K562 (cell line): Measurements from ENCODE around the gene MID1IP1. TPM values are rescaled to one million over a fixed set of nuclear protein-coding genes. Genes with fewer than 3 reads are reported as not detected.

Experiments
- ATAC-seq: fragments of 200-7000 bp; cut with Tn5 transposase; 3 replicates; pipeline ENCODE4 v1.9.1; 2020; ENCODE audit warnings: moderate library complexity
- BruUV-seq: library from RNA; stranded (reverse); fragments of 400-500 nt; replicated peaks from 2 replicates; lab custom pipeline; 2021; lab: Mats Ljungman, UMichigan
- CTCF ChIA-PET: fragments of 300-600 bp; formaldehyde crosslinking; extraction: SDS; loops from one replicate; lab custom pipeline; 2021; ENCODE audit warnings: low intra/inter-chr PET ratio; lab: Yijun Ruan, JAX
- POLR2A ChIA-PET: fragments of 300-600, 350-650 bp; sonication (Branson Sonifier 250); formaldehyde crosslinking; extraction: SDS; loops from one replicate; lab custom pipeline; 2021; ENCODE audit warnings: antibody characterized with exemption, inconsistent platforms; lab: Yijun Ruan, JAX
- DNase-seq, 4 experiments: peaks; one replicate each; pipeline versions ENCODE4 v3.0.0 to v3.0.0-alpha.2; 2011 to 2018; ENCODE audit warnings: low spot score in 3 of 4, mixed read lengths in 3 of 4; ENCODE audit errors: extremely low read depth in 1 of 4
- FAIRE-seq: peaks from 2 replicates; lab custom pipeline; 2011; peaks lifted over from hg19 to GRCh38; lab: Jason Lieb, UNC
- H2AFZ ChIP-seq: 2 replicates; pipeline ENCODE4 v1.6.0; 2011; ENCODE audit warnings: low read depth, low read length, control low read depth, inconsistent platforms
- H3K27ac ChIP-seq: fragments of 200-600 bp; 3 replicates; pipeline ENCODE4 v1.8.0; 2011; ENCODE audit warnings: low read depth, mild to moderate bottlenecking, control low read depth, inconsistent platforms, low read length, moderate library complexity, mixed read lengths; ENCODE audit errors: extremely low read depth
- H3K27me3 ChIP-seq, 2 experiments: fragments of 300-600 bp in 1 of 2; 2 replicates in 1 of 2; 3 replicates in 1 of 2; pipeline versions ENCODE4 v1.6.0 to v1.8.0; 2011; ENCODE audit warnings: inconsistent platforms in 2 of 2, low read length in 2 of 2, mild to moderate bottlenecking in 1 of 2, mixed read lengths in 1 of 2, moderate library complexity in 1 of 2; ENCODE audit not compliant: control insufficient read depth in 2 of 2, insufficient read depth in 2 of 2
- H3K36me3 ChIP-seq: fragments of 300-600 bp; 3 replicates; pipeline ENCODE4 v1.8.0; 2011; ENCODE audit warnings: mild to moderate bottlenecking, low read length, inconsistent platforms; ENCODE audit not compliant: control insufficient read depth, insufficient read depth
- H3K4me1 ChIP-seq, 2 experiments: fragments of 200-600 bp in 1 of 2; replicated peaks in 1 of 2; 2 replicates in 1 of 2; 3 replicates in 1 of 2; pipeline versions ENCODE4 v1.5.1 to v1.8.0; 2011; ENCODE audit warnings: inconsistent platforms in 2 of 2, low read length in 2 of 2, mild to moderate bottlenecking in 1 of 2, mixed read lengths in 1 of 2, moderate library complexity in 1 of 2; ENCODE audit not compliant: control insufficient read depth in 2 of 2, insufficient read depth in 2 of 2
- H3K4me2 ChIP-seq: 2 replicates; pipeline ENCODE4 v1.6.1; 2011; ENCODE audit warnings: low read length, control low read depth, inconsistent platforms, mixed read lengths; ENCODE audit not compliant: insufficient read depth
- H3K4me3 ChIP-seq: fragments of 200-600 bp; sonication (generic), shearing (Covaris generic); 2 replicates; pipeline ENCODE4 v1.5.1; 2016; ENCODE audit warnings: control low read depth, inconsistent platforms
- H3K79me2 ChIP-seq: fragments of 200-600 bp; 3 replicates; pipeline ENCODE4 v1.8.0; 2011; ENCODE audit warnings: low read length, inconsistent platforms; ENCODE audit not compliant: control insufficient read depth, insufficient read depth
- H3K9ac ChIP-seq, 2 experiments: 2 replicates each; pipeline versions ENCODE4 v1.6.0 to v1.6.1; 2011; ENCODE audit warnings: low read depth in 2 of 2, low read length in 2 of 2, control low read depth in 1 of 2, inconsistent platforms in 1 of 2, mild to moderate bottlenecking in 1 of 2, mixed read lengths in 1 of 2; ENCODE audit not compliant: insufficient read depth in 1 of 2
- H3K9me1 ChIP-seq: one replicate; pipeline ENCODE4 v1.6.0; 2011; ENCODE audit warnings: inconsistent platforms, mild to moderate bottlenecking, low read length, moderate library complexity; ENCODE audit not compliant: control insufficient read depth, insufficient read depth
- H3K9me3 ChIP-seq: replicated peaks from 2 replicates; pipeline ENCODE4 v1.5.1; 2011; ENCODE audit warnings: low read depth, low read length, inconsistent platforms; ENCODE audit not compliant: control insufficient read depth, insufficient read depth
- H4K20me1 ChIP-seq: replicated peaks from 2 replicates; pipeline ENCODE4 v1.6.1; 2011; ENCODE audit warnings: low read length, inconsistent platforms, mixed read lengths; ENCODE audit not compliant: control insufficient read depth, insufficient read depth
- CCNT2 ChIP-seq: IDR thresholded peaks from 2 replicates; pipeline ENCODE4 v1.6.1; 2011; ENCODE audit warnings: borderline replicate concordance, low read depth, mild to moderate bottlenecking, moderate library complexity, mixed read lengths, low read length; ENCODE audit not compliant: insufficient read length; ENCODE audit errors: extremely low read depth
- FUS ChIP-seq: fragments of 200-400 bp; formaldehyde crosslinking; optimal IDR thresholded peaks from 2 replicates; pipeline ENCODE3; 2017; ENCODE audit warnings: low read depth, low read length
- MAFG ChIP-seq: fragments of 450-650 bp; conservative IDR thresholded peaks from 2 replicates; pipeline ENCODE4 v1.6.1; 2016; ENCODE audit warnings: missing genetic modification characterization, missing compliant biosample characterization
- MED1 ChIP-seq: sonication (generic); formaldehyde crosslinking; IDR thresholded peaks from 2 replicates; pipeline ENCODE4 v1.8.1; 2023; ENCODE audit warnings: missing genetic modification reagents, borderline replicate concordance
- NFIX ChIP-seq: fragments of 250-450 bp; sonication (Bioruptor Pico); IDR thresholded peaks from 2 replicates; pipeline ENCODE4 v1.4.0; 2020; ENCODE audit warnings: low read depth, mild to moderate bottlenecking, moderate library complexity
- NR2F6 ChIP-seq: fragments of 450-650 bp; formaldehyde crosslinking; IDR thresholded peaks from 2 replicates; pipeline ENCODE4 v1.4.0; 2020; ENCODE audit warnings: mild to moderate bottlenecking
- SMARCB1 ChIP-seq: IDR thresholded peaks from 2 replicates; pipeline ENCODE4 v1.6.1; 2011; ENCODE audit warnings: improper control_type of control experiment, low read depth; ENCODE audit not compliant: insufficient read length
- SRF ChIP-seq, 2 experiments: fragments of 250-450, 450-650 bp in 1 of 2; sonication (Bioruptor Pico) in 1 of 2; sonication (generic) in 1 of 2; formaldehyde crosslinking; IDR thresholded peaks; 2 replicates each; pipeline versions ENCODE4 v1.5.0 to v1.5.1; 2020 to 2022; ENCODE audit warnings: mild to moderate bottlenecking in 1 of 2, missing genetic modification reagents in 1 of 2
- SRSF7 ChIP-seq: fragments of 200-400 bp; formaldehyde crosslinking; optimal IDR thresholded peaks from 2 replicates; pipeline ENCODE3; 2017; ENCODE audit warnings: mild to moderate bottlenecking, low read depth, low read length
- TBL1XR1 ChIP-seq, 2 experiments: IDR thresholded peaks; 2 replicates each; pipeline ENCODE4 v1.6.1; 2012; ENCODE audit warnings: improper control_type of control experiment in 2 of 2, low read length in 2 of 2, mild to moderate bottlenecking in 1 of 2
- XRCC3 ChIP-seq: fragments of 450-650 bp; IDR thresholded peaks from 2 replicates; pipeline ENCODE4 v1.6.1; 2017; ENCODE audit warnings: mild to moderate bottlenecking, moderate library complexity
- ZNF551 ChIP-seq: fragments of 250-450 bp; sonication (Bioruptor Pico); IDR thresholded peaks from 2 replicates; pipeline ENCODE4 v1.5.0; 2021; ENCODE audit warnings: mild to moderate bottlenecking, moderate library complexity
- ZNF778 ChIP-seq: fragments of 450-650 bp; formaldehyde crosslinking; IDR thresholded peaks from 2 replicates; pipeline ENCODE4 v1.4.0; 2020; ENCODE audit warnings: mild to moderate bottlenecking, moderate library complexity
- ZNF780A ChIP-seq: fragments of 250-450 bp; sonication (Bioruptor Pico); IDR thresholded peaks from 2 replicates; pipeline ENCODE4 v1.5.0; 2021; ENCODE audit warnings: mild to moderate bottlenecking
- ZSCAN32 ChIP-seq: fragments of 450-650 bp; formaldehyde crosslinking; IDR thresholded peaks from 2 replicates; pipeline ENCODE4 v1.4.0; 2020; ENCODE audit warnings: mild to moderate bottlenecking, moderate library complexity
- WGBS: fragments of 100-300 bp; shearing (Covaris generic); methylation state at CpG from one replicate; pipeline ENCODE4 v1.1.6; 2016; ENCODE audit warnings: low coverage, mixed read lengths; ENCODE audit not compliant: insufficient coverage; ENCODE audit errors: missing lambda C conversion rate; 5-methylcytosine and 5-hydroxymethylcytosine counted together
- in situ Hi-C: fragments of 300-500 bp; cut with MboI; formaldehyde crosslinking; loops from 4 replicates; pipeline ENCODE4 v1.15.0; 2018; ENCODE audit warnings: inconsistent platforms, mixed read lengths
- intact Hi-C: fragments of 100-400 bp; cut with micrococcal nuclease; formaldehyde crosslinking; loops from 2 replicates; pipeline ENCODE4 v1.14.2; 2022
- polyA plus RNA-seq, 8 experiments: library from polyadenylated mRNA; depleted of rRNA in 4 of 8; stranded (reverse) in 5 of 8; unstranded in 3 of 8; fragments of >200 nt; fragmentation: Nextera tagmentation in 2 of 8; fragmentation: Illumina TruSeq in 1 of 8; extraction: Ambion mirVana in 2 of 8; extraction: Trizol in 1 of 8; gene quantifications; 2 replicates each; pipeline versions ENCODE4 v1.2.1 to v1.2.3, GENCODE V29; 2011 to 2014; ENCODE audit warnings: inconsistent platforms in 1 of 8, missing spikeins in 1 of 8
- total RNA-seq, 7 experiments: library from RNA; depleted of rRNA in 6 of 7; stranded (reverse); fragments of >200 nt in 6 of 7; fragmentation: Illumina TruSeq in 2 of 7; extraction: Trizol in 2 of 7; gene quantifications; 2 replicates each; pipeline versions ENCODE4 v1.2.1 to v1.2.3, GENCODE V29; 2011 to 2021; ENCODE audit warnings: low replicate concordance in 1 of 7
- TF ChIP-seq, protein P1 (sequence below): fragments of 450-650 bp; IDR thresholded peaks from 2 replicates; pipeline ENCODE4 v1.6.1; 2016
- TF ChIP-seq, protein P2 (sequence below): fragments of 150-350 bp; IDR thresholded peaks from 2 replicates; pipeline ENCODE4 v1.6.1; 2014; ENCODE audit warnings: low read depth, mild to moderate bottlenecking, low read length, borderline replicate concordance

MID1IP1 gene
- total and polyA plus RNA-seq, 9 of the 15 experiments (the other 6 are each of a cell fraction or from before 2014, with no cell fraction given): 0.51 to 102 (median 27.5) TPM

DNA sequence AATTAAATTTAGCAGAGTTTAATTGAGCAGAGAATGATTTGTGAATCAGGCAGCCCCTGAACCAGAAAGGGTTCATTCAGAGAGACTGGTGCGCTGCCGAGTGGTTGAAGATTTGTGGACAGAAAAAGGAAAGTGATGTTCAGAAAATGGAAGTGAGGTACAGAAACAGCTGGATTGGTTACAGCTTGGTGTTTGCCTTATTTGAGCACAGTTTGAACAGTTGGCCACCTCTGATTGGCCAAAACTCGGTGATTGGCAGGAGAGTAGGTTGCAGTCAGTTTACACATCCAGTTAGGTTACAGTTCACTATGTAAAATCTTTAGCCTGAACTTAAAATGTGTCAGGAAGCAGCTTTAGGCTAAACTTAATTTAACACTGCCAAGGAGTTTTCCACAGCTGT, 14.9 kb downstream of the MID1IP1 start (continued):
- TF ChIP-seq SRF (CRISPR knock-in tag; IDR thresholded peaks at IDR 0.05) (peak in 1 of 2 experiments; percentile 80; a peak in 2 of 4 replicates), ZSCAN32 (CRISPR knock-in tag) (no peak), CCNT2 (no peak), XRCC3 (no peak)
- TF ChIP-seq, protein P1, sequence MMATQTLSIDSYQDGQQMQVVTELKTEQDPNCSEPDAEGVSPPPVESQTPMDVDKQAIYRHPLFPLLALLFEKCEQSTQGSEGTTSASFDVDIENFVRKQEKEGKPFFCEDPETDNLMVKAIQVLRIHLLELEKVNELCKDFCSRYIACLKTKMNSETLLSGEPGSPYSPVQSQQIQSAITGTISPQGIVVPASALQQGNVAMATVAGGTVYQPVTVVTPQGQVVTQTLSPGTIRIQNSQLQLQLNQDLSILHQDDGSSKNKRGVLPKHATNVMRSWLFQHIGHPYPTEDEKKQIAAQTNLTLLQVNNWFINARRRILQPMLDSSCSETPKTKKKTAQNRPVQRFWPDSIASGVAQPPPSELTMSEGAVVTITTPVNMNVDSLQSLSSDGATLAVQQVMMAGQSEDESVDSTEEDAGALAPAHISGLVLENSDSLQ: peak; percentile 95

DNA sequence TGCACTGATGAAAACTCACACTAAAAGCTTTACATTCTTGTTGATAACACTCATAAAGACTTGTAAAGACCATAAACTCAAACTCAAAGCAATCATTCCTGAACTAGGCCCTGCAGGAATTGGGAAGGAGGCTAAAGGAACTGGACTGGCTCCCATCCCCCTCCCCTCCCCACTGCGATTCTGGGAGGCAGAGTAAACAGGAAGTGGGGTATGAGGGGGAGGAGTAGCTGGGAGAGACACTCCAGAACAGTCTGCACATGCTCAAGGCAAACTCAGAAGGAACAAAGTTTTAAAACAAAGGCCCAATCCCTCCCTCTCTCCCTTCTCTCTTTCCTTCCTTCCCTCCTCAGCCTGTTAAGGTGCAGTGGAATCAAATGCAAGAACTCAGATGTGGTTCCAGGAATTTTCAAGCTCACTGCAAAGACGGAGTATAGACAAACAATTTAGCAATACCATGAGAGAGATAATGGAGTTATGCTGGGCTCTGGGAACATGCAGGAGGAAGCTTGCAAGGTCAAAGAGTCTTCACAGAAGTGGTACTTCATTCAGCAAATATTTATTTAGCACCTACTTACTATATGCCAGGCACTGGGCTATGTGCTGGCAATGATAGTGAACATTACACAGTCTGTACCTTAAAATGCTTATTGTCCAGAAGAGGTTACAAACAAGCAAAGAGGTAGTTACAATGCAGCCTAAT, 15.9 kb downstream of the MID1IP1 start:
- Histone ChIP-seq H3K79me2 (no peaks in the 10 kb centered on the region), H3K27ac (peak overlapping the region; percentile 70), H4K20me1 (no peaks in the 10 kb centered on the region), H3K27me3 (no peaks in the 10 kb centered on the region; a peak in 1 of 5 replicates), H3K4me3 (no peak overlapping the region), H3K9me3 (no peaks in the 10 kb centered on the region), H2AFZ (peak overlapping the region; percentile 95), H3K4me1 (peaks cover 0 to 16% of the 10 kb centered on the region in 2 experiments; a peak in 3 of 5 replicates), H3K9me1 (peaks cover 3% of the 10 kb centered on the region), H3K36me3 (no peaks in the 10 kb centered on the region), H3K4me2 (peak overlapping the region; percentile 48), H3K9ac (no peak overlapping the region)
- intact Hi-C loops: no loop called here
- ChIA-PET POLR2A (interaction anchor here (0.7 to 1.2 kb wide), 2 partner anchors 11 to 16 kb away, joined by 3 to 7 read pairs; partner anchors contain the start of gene MID1IP1), CTCF (no interaction called here)
- BruUV-seq: no TSS peak
- ATAC-seq (peak; percentile 90), DNase-seq (peak; percentile 14 to 65 (median 36)), FAIRE-seq (peak; percentile 86)
- WGBS: 8% methylated on average over 2 of the region's 2 CpGs
- in situ Hi-C loops: no loop called here
- TF ChIP-seq NFIX (CRISPR knock-in tag): no peak
- TF ChIP-seq NR2F6 (CRISPR knock-in tag): no peak
- no peak for TF ChIP-seq MAFG (tag)
- no peak for TF ChIP-seq ZNF780A (CRISPR knock-in tag)
- no peak for TF ChIP-seq ZNF551 (CRISPR knock-in tag)
- no peak for TF ChIP-seq ZNF778
- no peak for TF ChIP-seq TBL1XR1 (IDR thresholded peaks at IDR 0.05; ENCODE audit: low read length in 2 of 2)
- TF ChIP-seq FUS: no peak
- TF ChIP-seq SMARCB1: no peak
- TF ChIP-seq, protein P2, sequence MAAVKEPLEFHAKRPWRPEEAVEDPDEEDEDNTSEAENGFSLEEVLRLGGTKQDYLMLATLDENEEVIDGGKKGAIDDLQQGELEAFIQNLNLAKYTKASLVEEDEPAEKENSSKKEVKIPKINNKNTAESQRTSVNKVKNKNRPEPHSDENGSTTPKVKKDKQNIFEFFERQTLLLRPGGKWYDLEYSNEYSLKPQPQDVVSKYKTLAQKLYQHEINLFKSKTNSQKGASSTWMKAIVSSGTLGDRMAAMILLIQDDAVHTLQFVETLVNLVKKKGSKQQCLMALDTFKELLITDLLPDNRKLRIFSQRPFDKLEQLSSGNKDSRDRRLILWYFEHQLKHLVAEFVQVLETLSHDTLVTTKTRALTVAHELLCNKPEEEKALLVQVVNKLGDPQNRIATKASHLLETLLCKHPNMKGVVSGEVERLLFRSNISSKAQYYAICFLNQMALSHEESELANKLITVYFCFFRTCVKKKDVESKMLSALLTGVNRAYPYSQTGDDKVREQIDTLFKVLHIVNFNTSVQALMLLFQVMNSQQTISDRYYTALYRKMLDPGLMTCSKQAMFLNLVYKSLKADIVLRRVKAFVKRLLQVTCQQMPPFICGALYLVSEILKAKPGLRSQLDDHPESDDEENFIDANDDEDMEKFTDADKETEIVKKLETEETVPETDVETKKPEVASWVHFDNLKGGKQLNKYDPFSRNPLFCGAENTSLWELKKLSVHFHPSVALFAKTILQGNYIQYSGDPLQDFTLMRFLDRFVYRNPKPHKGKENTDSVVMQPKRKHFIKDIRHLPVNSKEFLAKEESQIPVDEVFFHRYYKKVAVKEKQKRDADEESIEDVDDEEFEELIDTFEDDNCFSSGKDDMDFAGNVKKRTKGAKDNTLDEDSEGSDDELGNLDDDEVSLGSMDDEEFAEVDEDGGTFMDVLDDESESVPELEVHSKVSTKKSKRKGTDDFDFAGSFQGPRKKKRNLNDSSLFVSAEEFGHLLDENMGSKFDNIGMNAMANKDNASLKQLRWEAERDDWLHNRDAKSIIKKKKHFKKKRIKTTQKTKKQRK: no peak
- no peak for TF ChIP-seq SRSF7
- TF ChIP-seq MED1 (CRISPR knock-in tag): no peak
